HG03571 (cell line): ENCODE results near the gene ITPR1.

Experiments used
- ATAC-seq: cut with Tn5 transposase; IDR thresholded peaks from one replicate; pipeline ENCODE4 v1.9.1; 2021; ENCODE audit not compliant: unreplicated experiment

Gene ITPR1

GRCh38 chr3:4736284-4736861 lies 243.2 kb downstream of the ITPR1 start:
- no peak for ATAC-seq

- peak; percentile 49 for ATAC-seq
These were observed 245.7 kb downstream of the ITPR1 start for GRCh38 chr3:4738737-4739274.

- no peak for ATAC-seq
These were observed 246.4 kb downstream of the ITPR1 start for GRCh38 chr3:4739289-4740236.

- no peak for ATAC-seq
These were observed 247.4 kb downstream of the ITPR1 start for GRCh38 chr3:4740397-4741105.

GRCh38 chr3:4741106-4741403 lies 247.9 kb downstream of the ITPR1 start:
- ATAC-seq: no peak

- ATAC-seq: peak; percentile 38
These were observed 248.5 kb downstream of the ITPR1 start for GRCh38 chr3:4741404-4742307.

- ATAC-seq: no peak
These were observed 249.2 kb downstream of the ITPR1 start for GRCh38 chr3:4742359-4742758.

- no peak for ATAC-seq
These were observed 250.2 kb downstream of the ITPR1 start for GRCh38 chr3:4743371-4743770.

- no peak for ATAC-seq
These were observed 251.5 kb downstream of the ITPR1 start for GRCh38 chr3:4744405-4745234.

- no peak for ATAC-seq
These were observed 252.1 kb downstream of the ITPR1 start for GRCh38 chr3:4745235-4745610.

GRCh38 chr3:4746241-4746958 lies 253.3 kb downstream of the ITPR1 start:
- ATAC-seq: no peak

GRCh38 chr3:4748127-4748526 lies 255.0 kb downstream of the ITPR1 start:
- ATAC-seq: no peak

GRCh38 chr3:4748701-4749378 lies 255.7 kb downstream of the ITPR1 start:
- no peak for ATAC-seq

GRCh38 chr3:4749567-4750002 lies 256.4 kb downstream of the ITPR1 start:
- no peak for ATAC-seq

- no peak for ATAC-seq
These were observed 257.3 kb downstream of the ITPR1 start for GRCh38 chr3:4750306-4750968.

- ATAC-seq: no peak
These were observed 257.9 kb downstream of the ITPR1 start for GRCh38 chr3:4751029-4751501.

GRCh38 chr3:4751502-4752101 lies 258.5 kb downstream of the ITPR1 start:
- no peak for ATAC-seq
